ENCODE results near the gene MCRIP2. TPM values are rescaled to one million over a fixed set of nuclear protein-coding genes. Genes with fewer than 3 reads are reported as not detected.
A peak's percentile ranks its signal among the peaks of the same experiment; 100 is the strongest.
"Not testable (repeated sequence)": the region's sequence is repeated elsewhere in the genome, so short reads cannot be mapped to it uniquely, and the experiment has no call there.

The MCRIP2 gene
- total RNA-seq, 1 experiment from 2014 or later: 11.9 TPM

DNA sequence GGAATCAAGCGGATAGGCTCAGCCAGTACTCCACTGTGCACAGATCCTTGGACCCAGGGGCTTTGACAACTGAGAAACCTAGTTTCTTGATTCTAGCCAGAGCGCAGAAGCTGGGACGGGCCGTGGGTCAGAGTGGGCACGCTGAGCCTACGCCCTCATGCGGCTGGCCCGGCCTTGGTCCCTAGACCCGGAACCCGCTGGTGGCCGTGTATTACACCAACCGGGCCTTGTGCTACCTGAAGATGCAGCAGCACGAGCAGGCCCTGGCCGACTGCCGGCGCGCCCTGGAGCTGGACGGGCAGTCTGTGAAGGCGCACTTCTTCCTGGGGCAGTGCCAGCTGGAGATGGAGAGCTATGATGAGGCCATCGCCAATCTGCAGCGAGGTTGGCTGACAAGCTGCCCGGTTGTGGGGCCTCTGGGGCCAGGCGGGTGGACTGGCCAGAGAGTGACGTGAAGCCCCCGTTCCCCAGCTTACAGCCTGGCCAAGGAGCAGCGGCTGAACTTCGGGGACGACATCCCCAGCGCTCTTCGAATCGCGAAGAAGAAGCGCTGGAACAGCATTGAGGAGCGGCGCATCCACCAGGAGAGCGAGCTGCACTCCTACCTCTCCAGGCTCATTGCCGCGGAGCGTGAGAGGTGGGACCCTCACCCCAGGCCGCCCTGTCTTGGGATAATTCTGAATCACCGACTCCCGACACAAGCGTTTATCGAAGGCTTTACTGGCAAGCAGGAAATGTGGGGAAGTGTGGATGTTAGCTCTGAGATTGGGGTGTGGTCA is 39.5 kb downstream of the MCRIP2 start:
- no peak for DNase-seq (ENCODE audit: low spot score)

DNA sequence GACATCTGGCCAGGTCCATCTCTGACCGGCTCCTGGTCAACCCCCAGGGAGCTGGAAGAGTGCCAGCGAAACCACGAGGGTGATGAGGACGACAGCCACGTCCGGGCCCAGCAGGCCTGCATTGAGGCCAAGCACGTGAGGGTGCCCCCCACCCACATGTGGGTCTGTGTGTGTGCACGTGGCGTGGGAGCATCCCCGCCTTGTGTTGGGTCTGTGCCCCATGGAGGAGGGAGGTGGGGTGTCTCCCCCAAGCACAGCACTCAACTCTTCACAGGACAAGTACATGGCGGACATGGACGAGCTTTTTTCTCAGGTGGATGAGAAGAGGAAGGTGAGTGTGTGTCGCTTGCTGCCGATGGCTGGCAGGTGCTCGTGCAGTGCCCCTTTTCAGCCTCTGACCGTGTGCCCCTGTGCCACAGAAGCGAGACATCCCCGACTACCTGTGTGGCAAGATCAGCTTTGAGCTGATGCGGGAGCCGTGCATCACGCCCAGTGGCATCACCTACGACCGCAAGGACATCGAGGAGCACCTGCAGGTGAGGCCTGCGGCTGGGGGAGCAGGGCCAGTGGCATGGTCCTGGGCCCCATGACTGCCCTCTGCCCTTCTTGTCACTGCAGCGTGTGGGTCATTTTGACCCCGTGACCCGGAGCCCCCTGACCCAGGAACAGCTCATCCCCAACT is 40.3 kb downstream of the MCRIP2 start:
- no peak for DNase-seq (ENCODE audit: low spot score)

DNA sequence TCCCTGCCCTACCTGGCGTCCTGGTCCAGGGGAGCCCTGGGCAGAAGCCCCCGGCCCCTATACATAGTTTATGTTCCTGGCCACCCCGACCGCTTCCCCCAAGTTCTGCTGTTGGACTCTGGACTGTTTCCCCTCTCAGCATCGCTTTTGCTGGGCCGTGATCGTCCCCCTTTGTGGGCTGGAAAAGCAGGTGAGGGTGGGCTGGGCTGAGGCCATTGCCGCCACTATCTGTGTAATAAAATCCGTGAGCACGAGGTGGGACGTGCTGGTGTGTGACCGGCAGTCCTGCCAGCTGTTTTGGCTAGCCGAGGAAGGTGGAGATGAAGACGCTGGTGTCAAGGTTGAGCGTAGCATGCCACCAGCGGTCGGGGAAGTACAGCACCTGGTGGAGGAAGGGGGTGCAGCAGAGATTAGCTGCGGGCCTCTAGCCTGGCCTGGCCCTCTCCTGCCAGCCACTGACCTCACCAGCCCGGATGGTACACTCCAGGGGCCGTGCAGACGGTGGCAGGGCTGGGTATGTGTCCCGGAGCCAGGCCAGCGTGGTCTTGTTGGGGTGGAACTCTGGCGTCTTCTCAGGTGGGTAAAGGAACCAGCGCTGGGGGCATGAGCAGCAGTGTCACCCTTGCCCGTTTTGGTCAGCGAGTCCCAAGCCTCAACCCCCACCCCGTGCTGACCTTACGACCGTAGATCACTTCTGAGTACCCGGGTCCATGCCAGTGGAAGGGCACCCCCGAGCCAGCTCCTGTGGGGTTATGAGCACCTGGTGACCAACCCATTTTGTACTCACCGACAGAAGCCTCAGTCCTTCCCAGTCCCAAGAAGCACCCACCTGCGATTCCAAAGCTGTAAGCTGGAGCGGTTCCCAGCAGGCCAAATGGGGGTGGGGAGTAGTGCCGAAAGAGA is 41.1 kb downstream of the MCRIP2 start:
- DNase-seq (ENCODE audit: low spot score): no peak

DNA sequence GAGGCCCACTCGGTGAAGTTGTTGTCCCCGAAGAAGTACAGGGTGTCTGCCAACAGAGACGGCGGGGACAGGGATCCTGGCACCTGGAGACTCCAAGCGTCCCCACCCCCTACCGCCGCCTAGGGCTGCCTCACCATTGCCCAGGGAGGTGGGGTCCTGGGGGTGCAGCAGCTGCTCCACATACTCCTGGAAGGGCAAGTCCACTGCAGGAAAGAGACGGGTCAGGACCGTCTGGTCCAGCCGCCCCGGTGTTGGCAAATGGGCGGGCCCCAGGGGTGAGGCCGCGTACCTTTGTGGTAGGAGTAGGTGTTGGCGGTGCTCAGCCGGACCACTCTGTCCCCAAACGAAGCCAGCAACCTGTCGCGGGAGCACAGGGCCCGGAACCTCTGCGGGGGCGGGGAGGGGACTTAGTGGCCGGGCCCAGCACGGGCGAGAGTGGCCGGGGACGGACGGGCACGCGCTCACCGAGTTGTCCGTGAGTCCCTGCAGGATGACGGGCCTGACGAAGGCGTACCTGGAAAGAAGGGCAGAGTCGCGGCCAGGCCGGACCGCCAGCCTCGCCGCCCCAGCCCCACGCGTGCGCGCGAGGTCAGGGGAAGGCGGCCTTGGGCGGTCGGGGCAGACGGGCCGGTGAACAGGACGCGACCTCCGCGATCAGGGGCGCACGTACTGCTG is 41.9 kb downstream of the MCRIP2 start:
- no peak for DNase-seq (ENCODE audit: low spot score)

DNA sequence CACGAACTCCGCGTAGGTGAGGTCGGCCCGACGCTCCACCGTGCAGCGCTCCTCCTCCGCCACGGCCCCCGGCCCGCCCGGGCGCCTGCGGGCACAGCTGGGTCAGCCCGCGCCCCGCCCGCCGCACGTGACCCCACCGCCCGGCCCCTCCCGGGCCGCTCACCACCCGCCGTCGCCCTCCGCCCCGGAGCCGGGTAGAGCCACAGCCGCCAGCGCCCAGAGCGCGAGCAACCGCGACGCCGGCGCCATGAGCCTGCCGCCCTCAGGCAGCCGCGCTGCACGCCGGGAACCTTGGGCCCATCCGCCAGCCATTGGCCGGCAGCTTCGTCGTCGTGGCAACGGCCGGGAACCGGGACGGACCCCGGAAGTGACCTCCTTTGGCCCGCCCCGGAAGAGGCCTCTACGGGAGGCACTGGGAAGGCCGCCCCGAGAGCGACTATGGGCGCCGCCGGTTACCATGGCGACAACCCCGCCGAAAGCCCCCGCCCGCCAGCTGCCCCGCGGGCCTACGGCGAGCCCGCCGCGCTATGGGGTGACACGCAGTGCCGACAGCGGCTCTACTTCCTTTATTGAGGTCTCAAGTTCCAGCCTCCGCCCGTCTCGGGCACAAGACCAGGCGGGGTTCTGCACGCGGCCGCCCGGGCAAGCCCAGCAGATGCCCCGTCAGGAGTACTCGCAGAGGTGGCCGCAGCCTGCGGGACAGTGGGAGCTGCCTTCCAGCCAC is 42.6 kb downstream of the MCRIP2 start, which contains the start of gene JMJD8:
TSS of gene JMJD8 (minus strand) at position 264 of the 724 bp plus-strand sequence. CDS start at position 249, 15 bp downstream.
- peak; percentile 66 for DNase-seq (ENCODE audit: low spot score)

DNA sequence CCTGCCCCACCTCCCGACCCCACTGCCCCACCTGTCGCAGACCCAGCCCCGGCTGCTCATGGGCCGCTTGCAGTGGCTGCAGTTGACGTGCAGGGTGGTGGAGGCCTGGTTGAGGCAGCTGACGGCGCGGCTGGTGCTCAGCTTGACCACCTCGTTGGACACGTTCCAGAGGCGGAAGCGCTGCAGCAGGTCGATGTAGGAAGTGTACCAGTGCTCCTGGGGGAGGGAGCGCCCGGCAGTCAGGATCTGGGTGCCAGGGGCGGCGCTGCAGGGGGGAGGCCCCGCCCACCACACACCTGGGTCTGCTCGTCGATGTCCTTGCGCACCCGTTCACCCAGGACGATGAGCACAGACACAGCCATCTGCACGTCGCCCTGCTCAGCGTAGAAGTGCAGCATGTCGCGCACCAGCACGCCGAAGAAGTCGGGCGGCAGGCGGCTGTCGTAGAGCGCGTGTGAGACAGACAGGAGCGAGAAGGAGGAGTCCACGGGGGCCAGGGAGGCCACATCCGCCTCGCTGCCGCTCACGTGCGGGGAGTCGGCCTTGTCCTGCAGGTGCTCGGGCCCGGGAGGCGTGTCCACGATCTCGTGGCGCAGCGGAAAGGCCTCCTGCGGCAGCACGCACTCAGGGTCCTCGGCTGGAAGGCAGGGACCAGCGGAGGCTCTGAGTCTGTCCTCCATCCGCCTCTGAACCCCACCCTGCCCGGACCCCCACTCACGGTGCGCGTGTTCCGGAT is 43.5 kb downstream of the MCRIP2 start:
- DNase-seq (ENCODE audit: low spot score): no peak

DNA sequence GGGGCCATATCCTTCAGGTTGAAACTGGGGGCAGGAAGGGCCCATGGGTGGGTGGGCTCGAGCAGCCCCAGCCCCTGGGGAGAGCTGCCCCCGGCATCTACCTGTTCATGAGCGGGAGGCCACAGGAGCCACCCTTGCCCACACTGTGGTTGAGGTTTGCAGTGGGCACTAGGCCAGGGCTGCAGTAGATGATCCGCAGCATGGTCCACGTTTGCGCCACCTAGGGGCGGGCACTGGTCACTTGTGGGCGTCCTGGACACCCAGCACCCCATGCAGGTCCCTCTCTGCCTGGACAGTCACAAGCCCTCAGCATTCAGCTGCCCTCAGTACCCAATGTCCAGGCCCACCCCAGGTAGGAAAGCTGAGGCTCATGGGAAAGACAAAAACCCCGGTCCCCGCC is 44.3 kb downstream of the MCRIP2 start:
- DNase-seq (ENCODE audit: low spot score): peak; percentile 55

DNA sequence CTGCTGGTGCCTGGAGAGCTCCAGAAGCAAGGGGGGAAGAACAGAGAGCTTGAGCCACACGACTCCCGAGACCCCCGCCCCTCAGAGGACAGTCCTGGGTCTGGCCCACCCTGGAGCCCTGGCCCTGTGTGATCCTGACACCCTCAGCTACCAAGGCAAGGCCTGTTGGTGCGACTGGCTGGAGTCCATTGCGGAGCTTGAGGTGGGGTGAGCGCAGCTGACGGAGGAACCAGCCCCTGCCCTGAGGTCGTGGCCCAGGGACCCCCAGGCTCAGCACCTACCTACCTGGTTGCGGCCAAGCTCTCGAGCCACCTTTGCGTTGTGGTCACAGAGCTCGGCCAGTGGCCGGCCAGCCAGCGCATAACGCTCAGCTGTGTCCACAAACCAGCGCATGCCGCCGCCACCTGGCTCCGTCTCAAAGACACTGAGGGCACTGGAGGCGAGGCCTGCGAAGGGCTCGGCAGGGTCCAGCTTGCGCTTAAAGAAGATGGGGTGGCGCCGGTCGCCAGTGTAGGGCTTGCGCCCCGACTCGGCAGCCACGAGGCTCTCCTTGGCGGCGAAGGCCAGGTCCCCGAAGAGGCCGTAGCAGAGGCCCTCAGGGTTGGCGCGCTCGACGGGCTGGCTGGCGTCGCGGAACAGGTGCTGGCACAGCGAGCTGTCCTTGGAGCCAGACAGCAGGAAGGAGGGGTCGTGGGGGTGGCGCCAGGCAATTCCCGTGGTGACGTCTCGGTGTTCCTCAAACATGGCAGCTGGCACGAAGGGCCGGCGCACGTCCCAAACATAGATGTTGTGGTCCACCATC is 45.0 kb downstream of the MCRIP2 start:
- DNase-seq (ENCODE audit: low spot score): no peak

DNA sequence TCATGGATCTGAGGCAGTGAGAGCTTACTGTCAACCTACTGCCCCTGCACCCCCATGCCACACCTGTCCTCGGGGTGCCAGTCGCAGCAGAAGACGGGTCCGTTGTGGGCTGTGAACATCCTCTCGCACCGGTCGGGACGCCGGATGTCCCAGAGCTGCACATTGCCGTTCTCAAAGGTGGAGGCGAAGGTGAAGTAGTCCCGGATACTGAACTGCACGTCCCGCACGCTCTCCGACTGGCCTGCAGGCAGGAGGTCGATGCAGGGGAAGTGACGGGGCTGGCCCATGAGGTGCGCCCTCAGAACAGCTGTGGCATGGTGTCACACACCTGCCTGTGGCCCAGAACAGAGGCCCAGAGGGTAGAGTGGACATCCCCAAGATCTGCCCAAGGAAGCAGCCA is 45.9 kb downstream of the MCRIP2 start:
- DNase-seq (ENCODE audit: low spot score): no peak

DNA sequence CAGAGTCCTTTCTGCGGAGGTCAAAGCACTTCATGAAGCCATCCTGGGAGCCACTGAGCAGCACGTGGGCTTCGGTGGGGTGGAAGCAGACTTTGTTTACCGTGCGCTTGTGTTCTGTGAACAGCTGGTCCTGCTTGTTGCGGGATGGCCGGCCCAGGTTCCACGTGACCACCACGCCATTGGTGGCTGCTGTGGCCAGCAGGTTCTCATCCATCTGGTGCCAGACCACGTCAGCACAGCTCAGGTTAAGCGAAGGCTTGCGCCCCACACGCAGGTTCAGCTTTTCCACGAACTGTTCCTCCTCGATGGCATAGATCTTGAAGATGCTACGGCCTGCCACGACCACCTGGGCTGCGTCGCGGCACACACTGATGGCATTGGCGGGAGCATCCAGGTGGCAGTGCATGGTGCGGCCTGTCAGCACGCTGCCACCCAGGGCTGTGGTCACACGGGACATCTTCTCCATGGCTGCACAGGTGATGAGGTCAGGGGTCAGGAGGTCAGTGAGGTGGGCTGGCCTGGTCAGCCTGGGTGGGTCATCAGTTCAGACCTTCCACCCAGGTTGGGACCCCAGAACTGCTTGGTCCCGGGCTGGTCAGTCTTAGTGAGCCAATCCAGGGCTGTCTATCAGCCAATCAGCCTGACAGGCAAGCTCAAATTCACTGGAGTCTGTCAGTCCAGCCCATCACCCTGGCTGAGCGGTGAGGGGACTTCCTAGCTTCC is 47.7 kb downstream of the MCRIP2 start:
- no peak for DNase-seq (ENCODE audit: low spot score)

DNA sequence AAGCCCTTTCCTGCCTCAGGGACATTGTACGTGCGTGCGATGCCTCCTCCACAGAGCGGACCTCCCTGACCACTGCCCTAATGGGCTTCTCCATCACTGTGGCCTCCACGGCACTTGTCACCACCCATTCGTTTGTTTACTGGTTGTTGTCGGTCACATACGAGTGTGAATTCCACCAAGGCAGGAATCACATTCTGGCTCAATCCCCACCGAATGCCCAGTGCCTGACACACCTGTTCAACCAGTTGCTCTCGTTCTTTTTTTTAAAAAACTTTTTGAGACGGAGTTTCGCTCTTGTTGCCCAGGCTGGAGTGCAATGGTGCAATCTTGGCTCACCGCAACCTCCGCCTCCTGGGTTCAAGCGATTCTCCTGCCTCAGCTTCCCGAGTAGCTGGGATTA is 49.6 kb downstream of the MCRIP2 start:
- not testable (repeated sequence) for DNase-seq (ENCODE audit: low spot score)

DNA sequence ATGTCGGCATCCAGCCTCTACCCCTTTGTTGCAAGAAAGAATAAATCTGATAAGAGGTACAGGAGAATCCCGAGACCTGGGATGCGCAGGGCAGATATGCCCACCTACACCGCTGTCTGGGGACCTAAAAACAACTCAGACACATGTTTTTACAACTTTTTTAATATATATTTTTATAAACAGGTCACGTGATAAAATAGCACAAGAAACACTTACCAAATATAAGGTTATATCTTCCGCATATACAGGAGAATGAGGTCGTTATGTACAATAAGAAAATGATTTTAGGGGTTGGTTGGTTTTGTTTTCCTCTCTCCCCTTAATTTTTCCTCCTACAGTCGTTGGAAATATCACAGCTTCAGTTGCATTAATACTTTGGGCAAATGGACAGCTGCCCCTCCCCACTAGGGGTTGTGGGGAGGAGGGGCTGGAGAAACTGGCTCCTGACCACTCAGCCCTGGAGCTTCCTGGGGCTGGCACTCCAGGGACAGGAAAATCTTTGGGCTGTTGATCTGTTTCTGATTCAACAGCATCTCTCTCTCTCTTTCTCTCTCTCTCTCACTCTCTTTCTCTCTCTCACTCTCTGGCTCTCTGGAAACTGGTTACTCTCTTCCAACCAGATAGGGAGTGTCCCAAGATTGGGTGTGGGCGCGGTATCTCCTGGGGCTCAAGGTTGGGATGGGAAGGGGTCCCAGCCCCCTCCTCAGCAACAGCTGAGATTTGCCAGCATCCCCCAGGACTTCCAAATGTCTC is 50.9 kb downstream of the MCRIP2 start:
- no peak for DNase-seq (ENCODE audit: low spot score)

DNA sequence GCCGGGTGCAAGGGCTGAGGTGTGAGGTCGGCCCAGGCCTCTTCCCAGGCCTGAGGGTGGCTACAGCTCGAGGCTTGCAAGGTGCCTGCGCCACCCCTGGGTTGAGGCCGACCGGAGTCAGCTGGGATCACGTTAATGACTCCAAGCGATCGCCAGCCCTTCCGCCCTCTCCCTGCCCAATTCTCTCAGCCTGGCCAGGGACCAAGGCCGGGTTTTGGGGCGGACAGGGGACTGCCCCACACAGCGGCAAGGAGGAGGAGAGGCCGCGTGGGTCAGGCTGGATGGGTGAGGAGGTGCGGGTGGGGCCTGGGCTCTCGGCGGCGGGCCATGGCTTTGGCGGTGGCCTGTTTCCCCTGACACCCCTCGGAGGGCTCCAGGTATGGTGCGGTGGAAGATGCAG is 51.7 kb downstream of the MCRIP2 start:
- DNase-seq (ENCODE audit: low spot score): no peak

DNA sequence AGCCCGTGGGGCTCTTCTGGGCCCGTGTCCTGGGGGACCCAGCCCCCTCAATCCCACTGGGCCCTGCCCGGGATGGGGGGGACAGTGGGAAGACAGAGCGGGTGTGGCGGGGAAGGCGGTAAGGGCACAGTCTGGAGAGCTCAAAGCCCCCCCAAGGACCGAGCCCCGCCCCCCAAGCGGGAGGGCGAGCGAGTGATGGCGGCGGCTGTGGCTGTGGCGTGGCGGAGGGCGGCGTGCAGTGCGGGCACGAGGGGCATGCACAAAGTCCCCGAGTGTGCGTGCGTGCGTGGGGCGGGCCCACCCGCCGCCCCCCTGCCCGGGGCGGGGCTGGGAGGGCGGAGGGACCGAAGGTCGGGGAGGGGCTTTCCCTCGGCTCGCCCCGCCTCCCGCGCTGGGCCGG is 52.1 kb downstream of the MCRIP2 start:
- no peak for DNase-seq (ENCODE audit: low spot score)

DNA sequence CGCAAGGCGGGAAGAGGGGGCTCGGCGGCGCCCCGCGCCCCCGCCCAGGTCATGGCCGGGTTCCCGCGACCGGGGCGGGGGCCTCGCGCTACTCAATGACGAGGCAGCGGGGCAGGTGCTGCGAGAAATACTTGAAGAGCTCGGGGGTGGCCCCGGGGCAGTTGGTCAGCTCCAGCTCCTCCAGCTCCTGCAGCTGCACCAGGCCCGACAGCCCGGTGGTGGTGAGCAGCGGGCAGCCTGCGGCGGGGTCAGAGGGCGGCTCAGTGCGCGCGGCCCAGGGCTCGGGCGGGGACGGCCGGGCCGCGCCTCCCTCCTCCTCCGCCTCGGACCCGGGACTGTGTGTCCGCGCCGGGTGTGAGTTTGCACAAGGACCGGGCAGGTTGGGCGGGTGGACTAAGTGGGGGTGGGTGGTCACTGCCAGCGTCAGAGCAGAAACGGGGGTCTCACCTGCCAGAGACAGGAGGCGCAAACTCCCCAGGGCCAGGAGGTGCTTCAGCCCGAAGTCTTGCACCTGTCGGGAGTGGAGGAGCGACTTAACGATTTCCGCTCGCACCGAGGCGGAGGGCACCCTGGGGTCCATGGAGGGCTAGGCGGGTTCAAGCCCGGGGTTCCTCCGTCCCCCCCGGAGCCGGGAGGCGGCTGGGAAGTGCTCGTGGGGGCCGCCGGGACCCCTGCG is 52.7 kb downstream of the MCRIP2 start:
- DNase-seq (ENCODE audit: low spot score): no peak

DNA sequence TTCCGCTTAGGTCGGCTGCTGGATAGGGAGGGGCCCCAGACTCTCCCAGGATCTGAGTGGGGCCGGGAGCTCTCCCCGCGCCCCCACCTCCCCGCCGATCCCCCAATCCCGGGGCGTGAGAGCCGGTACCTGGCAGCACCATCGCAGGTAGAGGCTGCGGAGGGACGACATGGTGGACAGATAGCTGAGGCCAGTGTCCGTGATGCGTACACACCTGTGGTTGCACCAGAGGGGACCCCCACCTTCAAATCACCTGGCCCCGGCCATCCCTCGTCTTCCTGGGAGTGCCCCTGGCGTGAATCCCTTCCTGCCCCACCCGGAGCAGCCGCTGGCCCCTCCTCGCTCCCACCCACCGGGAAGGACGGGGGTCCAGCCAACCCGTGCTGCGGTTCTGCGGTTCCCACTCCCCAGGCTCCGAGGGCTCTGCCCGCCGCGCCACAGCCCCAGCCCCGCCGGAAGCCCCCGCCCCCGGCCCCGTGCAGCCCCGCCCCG is 53.3 kb downstream of the MCRIP2 start:
- no peak for DNase-seq (ENCODE audit: low spot score)
